HEK293 (cell line): ENCODE results near the gene CDK4.

Experiments used
- GLIS1 ChIP-seq: fragments of 450-650 bp; formaldehyde crosslinking; IDR thresholded peaks from 2 replicates; pipeline ENCODE4 v1.5.1; 2016; ENCODE audit warnings: missing biosample characterization, missing genetic modification characterization
- GLIS2 ChIP-seq: fragments of 450-650 bp; formaldehyde crosslinking; IDR thresholded peaks from 2 replicates; pipeline ENCODE4 v1.5.1; 2016; ENCODE audit warnings: missing biosample characterization, missing genetic modification characterization
- KLF1 ChIP-seq: fragments of 450-650 bp; formaldehyde crosslinking; IDR thresholded peaks from 2 replicates; pipeline ENCODE4 v1.5.1; 2016; ENCODE audit warnings: missing biosample characterization, missing genetic modification characterization
- KLF10 ChIP-seq: fragments of 450-650 bp; IDR thresholded peaks from 2 replicates; pipeline ENCODE4 v1.5.1; 2018; ENCODE audit warnings: missing biosample characterization, mild to moderate bottlenecking, missing genetic modification characterization
- KLF8 ChIP-seq: fragments of 450-650 bp; formaldehyde crosslinking; IDR thresholded peaks from 2 replicates; pipeline ENCODE4 v1.5.1; 2016; ENCODE audit warnings: missing biosample characterization, missing genetic modification characterization
- OVOL3 ChIP-seq: fragments of 450-650 bp; formaldehyde crosslinking; IDR thresholded peaks from 2 replicates; pipeline ENCODE4 v1.5.1; 2016; ENCODE audit warnings: missing biosample characterization, missing genetic modification characterization
- PRDM1 ChIP-seq: fragments of 450-650 bp; formaldehyde crosslinking; IDR thresholded peaks from 2 replicates; pipeline ENCODE4; 2016; ENCODE audit warnings: missing biosample characterization, missing genetic modification characterization
- PRDM6 ChIP-seq: fragments of 450-650 bp; formaldehyde crosslinking; IDR thresholded peaks from 2 replicates; pipeline ENCODE4 v1.5.1; 2017; ENCODE audit warnings: missing biosample characterization, missing genetic modification characterization
- SP2 ChIP-seq: fragments of 450-650 bp; formaldehyde crosslinking; IDR thresholded peaks from 2 replicates; pipeline ENCODE4 v1.5.1; 2016; ENCODE audit warnings: missing biosample characterization, missing genetic modification characterization
- TRIM28 ChIP-seq: IDR thresholded peaks from 2 replicates; pipeline ENCODE4 v1.6.1; 2011; ENCODE audit warnings: low read length, control low read depth, borderline replicate concordance
- TSHZ1 ChIP-seq: fragments of 450-650 bp; formaldehyde crosslinking; IDR thresholded peaks from 2 replicates; pipeline ENCODE4 v1.5.1; 2016; ENCODE audit warnings: missing biosample characterization, missing genetic modification characterization, borderline replicate concordance
- YY2 ChIP-seq: fragments of 450-650 bp; formaldehyde crosslinking; IDR thresholded peaks from 2 replicates; pipeline ENCODE4 v1.5.1; 2016; ENCODE audit warnings: missing biosample characterization, missing genetic modification characterization
- ZBTB17 ChIP-seq: fragments of 450-650 bp; formaldehyde crosslinking; IDR thresholded peaks from 2 replicates; pipeline ENCODE4 v1.5.1; 2016; ENCODE audit warnings: missing biosample characterization, missing genetic modification characterization
- ZBTB44 ChIP-seq: fragments of 450-650 bp; IDR thresholded peaks from 2 replicates; pipeline ENCODE4 v1.5.1; 2018; ENCODE audit warnings: missing biosample characterization, mild to moderate bottlenecking, missing genetic modification characterization
- ZBTB8A ChIP-seq: fragments of 450-650 bp; formaldehyde crosslinking; IDR thresholded peaks from 2 replicates; pipeline ENCODE4 v1.5.1; 2016; ENCODE audit warnings: missing biosample characterization, missing genetic modification characterization
- ZIC2 ChIP-seq: fragments of 450-650 bp; formaldehyde crosslinking; IDR thresholded peaks from 2 replicates; pipeline ENCODE4 v1.5.1; 2016; ENCODE audit warnings: missing biosample characterization, missing genetic modification characterization
- ZNF121 ChIP-seq: fragments of 450-650 bp; formaldehyde crosslinking; IDR thresholded peaks from 2 replicates; pipeline ENCODE4 v1.5.1; 2016; ENCODE audit warnings: missing biosample characterization, missing genetic modification characterization
- ZNF133 ChIP-seq: fragments of 450-650 bp; formaldehyde crosslinking; IDR thresholded peaks from 2 replicates; pipeline ENCODE4 v1.5.1; 2016; ENCODE audit warnings: missing biosample characterization, missing genetic modification characterization
- ZNF146 ChIP-seq: fragments of 450-650 bp; formaldehyde crosslinking; IDR thresholded peaks from 2 replicates; pipeline ENCODE4 v1.5.1; 2016; ENCODE audit warnings: missing biosample characterization, missing genetic modification characterization
- ZNF148 ChIP-seq: fragments of 450-650 bp; formaldehyde crosslinking; IDR thresholded peaks from 2 replicates; pipeline ENCODE4 v1.5.0; 2017; ENCODE audit warnings: missing biosample characterization, missing genetic modification characterization, borderline replicate concordance
- ZNF174 ChIP-seq: fragments of 450-650 bp; formaldehyde crosslinking; IDR thresholded peaks from 2 replicates; pipeline ENCODE4 v1.5.0; 2017; ENCODE audit warnings: missing biosample characterization, mild to moderate bottlenecking, missing genetic modification characterization
- ZNF280C ChIP-seq: fragments of 450-650 bp; formaldehyde crosslinking; IDR thresholded peaks from 2 replicates; pipeline ENCODE4 v1.5.1; 2016; ENCODE audit warnings: missing biosample characterization, missing genetic modification characterization
- ZNF571 ChIP-seq: fragments of 450-650 bp; formaldehyde crosslinking; IDR thresholded peaks from 2 replicates; pipeline ENCODE4 v1.5.0; 2017; ENCODE audit warnings: missing biosample characterization, missing genetic modification characterization
- ZNF623 ChIP-seq: fragments of 450-650 bp; formaldehyde crosslinking; IDR thresholded peaks from 2 replicates; pipeline ENCODE4 v1.5.1; 2016; ENCODE audit warnings: missing biosample characterization, missing genetic modification characterization
- ZNF624 ChIP-seq: fragments of 450-650 bp; formaldehyde crosslinking; IDR thresholded peaks from 2 replicates; pipeline ENCODE4 v1.5.1; 2017; ENCODE audit warnings: missing biosample characterization, missing genetic modification characterization
- ZNF645 ChIP-seq: fragments of 450-650 bp; formaldehyde crosslinking; IDR thresholded peaks from 2 replicates; pipeline ENCODE4; 2016; ENCODE audit warnings: missing biosample characterization, missing genetic modification characterization
- ZNF654 ChIP-seq: fragments of 450-650 bp; formaldehyde crosslinking; IDR thresholded peaks from 2 replicates; pipeline ENCODE4 v1.5.1; 2016; ENCODE audit warnings: low read depth, missing biosample characterization, missing genetic modification characterization
- ZNF670 ChIP-seq: fragments of 450-650 bp; formaldehyde crosslinking; IDR thresholded peaks from 2 replicates; pipeline ENCODE4 v1.5.1; 2016; ENCODE audit warnings: missing biosample characterization, missing genetic modification characterization, low read depth

The CDK4 gene

GRCh38 chr12:57766464-57767304 is 14.6 kb upstream of the CDK4 start, which contains the start of gene CYP27B1 (continued):
- TF ChIP-seq ZNF148 (tag by site-specific recombination) (no peak), ZBTB44 (no peak), OVOL3 (tag by site-specific recombination) (no peak), GLIS2 (tag by site-specific recombination) (peak; percentile 82; the same call in 1 of the 2 replicates), ZIC2 (tag by site-specific recombination) (peak; percentile 59), ZNF571 (tag by site-specific recombination) (no peak), TSHZ1 (tag by site-specific recombination) (no peak), ZNF133 (tag by site-specific recombination) (no peak), PRDM1 (peak; percentile 69), TRIM28 (no peak), ZNF121 (tag by site-specific recombination) (no peak), ZNF280C (no peak), KLF10 (tag by site-specific recombination) (0 out of 2 replicates have a peak, but pooled peaks have one; percentile 25), PRDM6 (tag by site-specific recombination) (no peak), KLF1 (tag by site-specific recombination) (peak; percentile 49), YY2 (tag by site-specific recombination) (no peak), ZNF645 (tag by site-specific recombination) (no peak), ZNF174 (tag by site-specific recombination) (no peak), GLIS1 (peak; percentile 71), ZNF146 (no peak), ZNF654 (tag by site-specific recombination) (no peak), ZNF670 (tag by site-specific recombination) (no peak), ZBTB8A (tag by site-specific recombination) (peak; percentile 97), ZNF624 (no peak), ZNF623 (tag by site-specific recombination) (no peak), SP2 (tag by site-specific recombination) (peak; percentile 71), KLF8 (no peak), ZBTB17 (tag by site-specific recombination) (peak; percentile 72)
